ENCODE results near the gene DIRAS1.

Gene DIRAS1

DNA sequence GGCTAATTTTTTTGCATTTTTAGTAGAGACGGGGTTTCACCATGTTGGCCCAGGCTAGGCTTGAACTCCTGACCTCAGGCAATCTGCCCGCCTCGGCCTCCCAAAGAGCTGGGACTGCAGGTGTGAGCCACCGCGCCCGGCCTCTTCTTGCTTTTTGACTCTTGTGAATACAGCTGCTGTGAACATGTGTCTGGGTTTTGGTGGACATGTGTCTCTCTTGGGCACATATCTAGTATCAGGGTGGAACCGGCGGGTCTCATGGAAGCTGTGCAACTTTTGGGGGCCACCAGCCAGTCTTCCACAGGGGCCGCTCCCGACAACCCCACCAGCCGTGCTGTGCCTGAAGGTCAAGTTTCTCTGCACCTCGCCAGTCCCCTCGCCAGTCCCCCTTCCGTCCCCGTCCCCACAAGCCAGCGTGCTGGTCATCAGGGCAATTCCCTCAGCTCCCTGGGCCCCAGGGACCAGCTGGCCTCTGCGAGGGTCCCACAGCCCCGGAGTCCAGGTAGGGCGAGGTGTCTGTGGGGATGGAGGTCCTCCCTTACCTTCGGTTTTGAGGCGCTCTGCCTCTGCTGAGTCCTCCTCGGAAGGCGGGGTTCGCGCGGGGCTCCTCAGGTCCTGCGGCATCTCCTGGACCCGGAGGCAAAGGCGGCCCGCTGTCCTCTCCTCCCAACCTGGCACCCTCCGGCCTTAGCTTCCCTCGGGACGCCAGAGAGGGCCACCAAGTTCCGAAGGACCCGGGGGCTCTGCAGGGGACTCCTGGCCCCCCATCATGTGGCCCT is 45.6 kb upstream of the DIRAS1 start:
- H3K4me3 ChIP-seq (replicated peaks; ENCODE audit: low read depth, low read length), result no peak overlapping the region
- DNase-seq (ENCODE audit: low read depth), result no peak
- TF ChIP-seq, protein P1, sequence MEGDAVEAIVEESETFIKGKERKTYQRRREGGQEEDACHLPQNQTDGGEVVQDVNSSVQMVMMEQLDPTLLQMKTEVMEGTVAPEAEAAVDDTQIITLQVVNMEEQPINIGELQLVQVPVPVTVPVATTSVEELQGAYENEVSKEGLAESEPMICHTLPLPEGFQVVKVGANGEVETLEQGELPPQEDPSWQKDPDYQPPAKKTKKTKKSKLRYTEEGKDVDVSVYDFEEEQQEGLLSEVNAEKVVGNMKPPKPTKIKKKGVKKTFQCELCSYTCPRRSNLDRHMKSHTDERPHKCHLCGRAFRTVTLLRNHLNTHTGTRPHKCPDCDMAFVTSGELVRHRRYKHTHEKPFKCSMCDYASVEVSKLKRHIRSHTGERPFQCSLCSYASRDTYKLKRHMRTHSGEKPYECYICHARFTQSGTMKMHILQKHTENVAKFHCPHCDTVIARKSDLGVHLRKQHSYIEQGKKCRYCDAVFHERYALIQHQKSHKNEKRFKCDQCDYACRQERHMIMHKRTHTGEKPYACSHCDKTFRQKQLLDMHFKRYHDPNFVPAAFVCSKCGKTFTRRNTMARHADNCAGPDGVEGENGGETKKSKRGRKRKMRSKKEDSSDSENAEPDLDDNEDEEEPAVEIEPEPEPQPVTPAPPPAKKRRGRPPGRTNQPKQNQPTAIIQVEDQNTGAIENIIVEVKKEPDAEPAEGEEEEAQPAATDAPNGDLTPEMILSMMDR (IDR thresholded peaks at IDR 0.05; ENCODE audit: low read length, missing control alignments), result no peak

DNA sequence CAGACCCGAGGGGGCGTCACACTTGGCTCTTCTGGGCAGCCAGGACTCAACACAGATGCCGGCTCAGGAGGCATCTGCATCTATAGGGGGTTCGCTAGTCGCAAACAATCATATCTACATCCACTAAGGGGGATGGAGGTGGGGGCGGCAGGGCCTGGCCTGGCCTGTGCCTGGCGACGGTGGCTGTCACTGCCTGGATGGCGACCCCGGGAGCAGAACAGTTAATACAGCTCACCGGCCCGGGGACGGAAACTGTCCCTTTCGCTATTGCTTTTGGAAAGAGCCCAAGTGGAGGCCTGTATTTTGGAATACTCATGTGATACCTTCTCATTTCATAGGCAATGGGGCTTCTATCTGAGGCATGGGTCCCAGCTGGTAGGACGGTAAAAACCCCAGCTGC is 44.2 kb upstream of the DIRAS1 start:
- H3K4me3 ChIP-seq (replicated peaks; ENCODE audit: low read depth, low read length), result no peak overlapping the region
- no peak for DNase-seq (ENCODE audit: low read depth)
- TF ChIP-seq, protein P1 (IDR thresholded peaks at IDR 0.05; ENCODE audit: low read length, missing control alignments), result no peak

DNA sequence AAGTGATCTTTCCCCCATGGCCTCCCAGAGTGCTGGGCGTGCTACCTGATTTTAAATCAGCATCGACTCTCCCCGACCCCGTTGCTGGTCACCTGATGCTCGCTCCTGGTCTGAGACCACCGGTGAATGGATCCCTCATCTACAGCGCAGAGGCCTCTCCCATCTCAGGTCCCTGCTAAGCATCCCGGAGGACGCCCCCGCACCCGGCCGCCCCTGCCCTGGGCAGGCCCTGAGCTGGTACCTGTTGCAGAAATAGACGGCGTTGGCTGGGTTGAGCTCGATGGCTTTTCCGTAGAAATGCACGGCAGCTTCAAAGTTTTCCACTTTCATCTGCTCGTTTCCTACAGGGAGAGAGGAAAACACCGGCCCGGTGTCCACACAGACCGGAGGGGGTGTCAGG is 43.8 kb upstream of the DIRAS1 start:
- DNase-seq (ENCODE audit: low read depth), result no peak
- TF ChIP-seq, protein P1 (IDR thresholded peaks at IDR 0.05; ENCODE audit: low read length, missing control alignments), result no peak
- H3K4me3 ChIP-seq (replicated peaks; ENCODE audit: low read depth, low read length), result no peak overlapping the region

DNA sequence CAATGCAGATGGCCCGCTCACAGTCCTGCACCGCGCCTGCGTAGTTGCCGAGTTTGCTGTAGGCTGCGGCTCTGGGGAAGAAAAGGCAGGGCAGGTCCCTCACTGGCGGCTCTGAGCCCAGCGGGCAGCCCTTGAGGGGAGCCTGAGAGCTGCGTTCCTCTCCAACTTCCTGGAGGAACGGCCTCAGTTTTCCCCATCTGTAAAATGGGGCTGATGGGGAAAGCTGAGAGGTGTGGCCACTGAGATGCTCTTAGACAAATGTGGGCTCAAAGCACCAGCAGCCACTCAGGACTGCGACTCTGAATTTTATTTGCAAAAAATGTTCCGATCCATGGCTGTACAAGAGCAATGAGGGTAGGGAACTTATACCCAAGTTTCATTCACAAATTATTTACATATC is 42.5 kb upstream of the DIRAS1 start:
- no peak for DNase-seq (ENCODE audit: low read depth)
- TF ChIP-seq, protein P1 (IDR thresholded peaks at IDR 0.05; ENCODE audit: low read length, missing control alignments), result no peak
- no peak overlapping the region for H3K4me3 ChIP-seq (replicated peaks; ENCODE audit: low read depth, low read length)

DNA sequence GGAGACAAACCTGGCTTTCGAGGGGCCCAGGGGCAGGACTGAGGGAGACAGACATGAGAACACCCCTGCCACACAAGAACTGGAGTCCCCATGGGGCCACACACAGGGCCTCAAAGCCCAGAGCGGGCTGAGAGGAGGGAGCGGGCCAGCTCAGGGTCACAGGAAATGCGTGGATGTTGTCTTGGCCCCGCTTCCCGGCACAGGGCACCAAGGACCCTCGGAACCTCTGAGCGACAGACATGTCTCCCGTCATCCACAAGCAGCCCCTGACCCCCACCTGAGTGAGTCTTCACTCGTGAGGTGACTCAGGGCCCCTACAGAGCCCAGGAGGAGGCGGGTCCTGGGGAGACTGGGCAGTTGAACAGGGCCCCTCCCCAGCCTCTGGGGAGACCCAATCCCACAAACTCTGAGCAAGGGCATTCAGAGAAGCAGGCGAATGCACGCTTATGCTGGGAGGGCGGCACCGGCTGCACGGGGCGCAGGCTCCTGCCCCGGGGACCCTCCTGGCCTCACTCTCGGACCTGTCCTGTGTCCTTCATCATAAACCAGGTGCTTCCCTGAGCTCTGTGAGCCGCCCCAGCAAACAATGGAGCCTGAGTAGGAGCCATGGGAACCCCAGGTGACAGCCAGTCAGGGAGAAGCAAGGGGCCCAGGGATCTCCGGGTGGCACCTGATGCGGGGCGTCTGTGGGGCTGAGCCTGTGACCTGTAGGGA is 41.8 kb upstream of the DIRAS1 start:
- DNase-seq (ENCODE audit: low read depth), result no peak
- H3K4me3 ChIP-seq (replicated peaks; ENCODE audit: low read depth, low read length), result no peak overlapping the region
- TF ChIP-seq, protein P1 (IDR thresholded peaks at IDR 0.05; ENCODE audit: low read length, missing control alignments), result no peak

DNA sequence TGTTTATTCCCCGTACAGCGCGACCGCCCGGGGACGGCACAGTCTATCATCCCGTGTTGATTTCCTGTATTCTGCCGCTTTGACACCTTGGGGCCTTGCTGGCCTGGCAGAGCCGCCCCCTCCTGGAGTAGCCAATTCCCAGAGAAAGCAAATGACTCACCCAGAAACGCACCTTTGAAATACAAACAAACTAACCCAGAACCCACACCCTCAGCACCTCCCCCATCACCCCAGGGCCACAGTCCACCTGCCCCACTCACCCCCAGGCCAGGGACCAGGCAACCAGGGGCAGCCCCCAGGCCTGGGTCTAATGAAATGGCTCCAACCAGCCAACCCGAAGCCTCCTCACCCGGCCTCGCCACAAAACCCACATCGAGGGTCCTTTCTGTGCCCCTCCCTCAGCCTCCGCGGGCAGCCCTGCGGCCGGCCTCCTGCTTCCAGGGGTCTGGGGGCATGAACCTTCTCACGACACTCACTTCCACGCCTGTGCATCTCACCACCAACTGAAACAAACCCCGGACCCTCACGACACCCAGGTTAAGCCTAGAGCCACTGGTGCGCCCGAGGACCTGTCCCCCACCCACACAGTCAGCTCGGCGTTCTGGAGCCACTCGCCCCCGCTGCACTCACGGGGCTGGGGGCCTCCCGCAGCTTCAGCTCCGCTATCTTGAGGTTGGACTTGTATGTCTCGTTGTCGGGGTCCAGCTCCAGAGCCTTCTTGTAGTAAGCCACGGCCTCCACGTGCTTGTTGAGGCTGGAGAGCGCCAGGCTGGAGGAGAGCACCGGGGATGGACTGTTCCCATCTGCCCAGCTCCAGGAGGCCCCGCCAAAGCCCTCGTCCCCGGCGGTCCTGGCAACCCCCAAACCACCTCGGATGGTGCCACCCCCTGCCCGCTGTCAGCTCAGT is 41.0 kb upstream of the DIRAS1 start:
- DNase-seq (ENCODE audit: low read depth), result no peak
- TF ChIP-seq, protein P1 (IDR thresholded peaks at IDR 0.05; ENCODE audit: low read length, missing control alignments), result no peak
- H3K4me3 ChIP-seq (replicated peaks; ENCODE audit: low read depth, low read length), result no peak overlapping the region

Measured in fibroblast of pulmonary artery (primary cell).